GM19240 (cell line): ENCODE results near the gene SH3GLB2.
"Not testable (repeated sequence)": the region's sequence is repeated elsewhere in the genome, so short reads cannot be mapped to it uniquely, and the experiment has no call there.

Experiments used
- DNase-seq: peaks from one replicate; pipeline ENCODE4 v3.0.0; 2011; ENCODE audit warnings: low spot score; ENCODE audit not compliant: insufficient read length

SH3GLB2 gene

GRCh38 chr9:129054163-129054851 is 26.2 kb upstream of the SH3GLB2 start:
- no peak for DNase-seq

GRCh38 chr9:129053020-129053419 is 24.9 kb upstream of the SH3GLB2 start:
- DNase-seq = no peak

- DNase-seq = no peak
These were observed 24.5 kb upstream of the SH3GLB2 start for GRCh38 chr9:129052592-129052991.

GRCh38 chr9:129042016-129042415 is 13.9 kb upstream of the SH3GLB2 start:
- DNase-seq = no peak

- no peak for DNase-seq
These were observed 12.0 kb upstream of the SH3GLB2 start for GRCh38 chr9:129040113-129040643.

GRCh38 chr9:129038109-129038852 is 10.2 kb upstream of the SH3GLB2 start:
- DNase-seq = no peak

DNA sequence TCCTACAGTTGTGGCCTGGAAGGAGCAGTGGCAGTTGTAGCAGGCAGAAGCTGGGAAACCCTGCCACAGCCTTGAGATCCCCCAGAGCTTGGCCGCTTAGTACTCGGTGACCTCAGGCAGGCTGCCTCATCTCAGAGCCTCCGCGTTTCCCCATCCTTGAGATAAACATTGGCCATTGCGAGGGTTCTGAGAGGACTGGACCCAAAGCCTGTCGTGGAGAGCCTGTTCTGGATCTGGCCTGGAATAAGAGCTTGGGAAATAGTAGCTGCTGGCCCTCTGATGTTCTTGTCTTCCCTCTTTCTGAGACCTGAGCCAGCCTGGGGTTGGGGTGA is 9.6 kb upstream of the SH3GLB2 start:
- DNase-seq = no peak

DNA sequence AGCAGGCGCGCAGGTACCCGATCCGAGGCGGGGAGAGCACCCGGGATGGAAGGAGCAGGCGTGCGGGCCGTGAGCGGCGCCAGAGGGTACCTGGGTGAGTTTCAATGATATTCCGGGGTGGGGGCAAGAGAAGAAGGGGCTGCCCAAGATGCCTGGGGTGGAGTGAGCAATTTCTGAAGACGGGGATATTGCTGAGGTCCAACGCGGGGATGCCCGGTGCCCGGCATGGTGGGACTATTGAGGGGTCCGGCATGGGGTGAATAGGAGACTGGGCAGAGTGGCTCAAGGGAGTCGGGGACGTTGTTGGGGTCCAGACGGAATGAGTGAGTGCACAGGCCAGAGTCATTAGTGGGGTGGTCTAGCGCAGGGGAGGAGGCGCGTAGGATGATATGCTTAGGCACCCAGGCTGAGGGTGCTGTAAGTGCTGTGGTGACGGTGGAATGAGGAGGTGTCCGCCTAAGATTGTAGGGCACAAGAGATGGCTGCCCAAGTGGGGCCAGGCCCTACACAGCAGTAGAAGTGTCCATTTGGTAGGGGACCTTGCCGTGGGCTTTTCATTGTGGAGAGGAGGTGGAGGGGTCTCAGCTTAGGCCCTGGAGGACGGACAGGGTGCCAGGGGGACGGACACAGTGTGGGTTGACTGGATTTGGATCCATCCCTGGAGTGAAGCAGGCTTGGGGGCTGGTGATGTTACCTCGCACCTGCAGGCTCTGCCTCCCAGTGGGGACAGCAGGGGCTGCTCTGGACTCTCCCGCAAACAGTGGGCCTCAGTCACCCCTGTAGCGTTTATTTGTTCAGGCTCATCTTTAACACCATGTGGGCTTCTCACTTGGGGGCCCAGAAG is 9.0 kb upstream of the SH3GLB2 start:
- DNase-seq = no peak

DNA sequence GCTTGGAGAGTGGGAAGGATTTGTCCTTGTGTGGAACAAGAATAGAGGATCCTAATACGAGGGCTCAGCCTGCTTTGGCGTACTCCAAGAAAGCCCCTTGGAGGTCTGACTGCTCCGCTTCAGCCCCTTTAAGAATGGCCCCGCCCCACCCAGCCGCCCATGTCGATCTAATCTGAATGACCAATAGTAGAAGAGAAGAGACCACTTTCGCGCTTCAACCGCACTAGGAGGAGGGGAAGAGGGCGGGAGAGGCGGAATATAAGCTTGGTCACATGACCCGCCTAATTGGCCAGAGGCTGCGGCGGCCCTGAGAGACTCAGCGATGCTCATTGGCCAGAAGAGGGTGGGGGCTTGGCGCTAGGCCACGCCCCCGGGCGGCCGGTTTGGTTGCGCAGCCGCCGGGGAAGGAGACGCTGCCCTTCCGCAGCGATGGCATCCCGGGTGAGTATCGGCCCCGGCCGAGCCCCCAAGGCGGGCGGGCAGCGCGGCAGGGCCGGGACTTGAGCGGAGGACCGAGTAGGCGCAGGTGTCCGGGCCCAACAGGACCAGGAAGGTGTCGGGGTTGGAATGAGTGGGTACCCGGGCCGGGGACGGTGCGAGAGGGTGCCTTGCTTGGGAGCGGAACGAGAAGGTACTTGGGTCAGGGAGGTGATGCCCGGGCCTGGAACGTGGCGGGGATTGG is 8.3 kb upstream of the SH3GLB2 start, which contains the start of gene MIGA2:
Gene MIGA2, plus strand, starts transcription at position 386 of the 682 bp plus-strand sequence. CDS start 3,969 bp downstream, outside the sequence.
- peak; percentile 98 for DNase-seq

DNA sequence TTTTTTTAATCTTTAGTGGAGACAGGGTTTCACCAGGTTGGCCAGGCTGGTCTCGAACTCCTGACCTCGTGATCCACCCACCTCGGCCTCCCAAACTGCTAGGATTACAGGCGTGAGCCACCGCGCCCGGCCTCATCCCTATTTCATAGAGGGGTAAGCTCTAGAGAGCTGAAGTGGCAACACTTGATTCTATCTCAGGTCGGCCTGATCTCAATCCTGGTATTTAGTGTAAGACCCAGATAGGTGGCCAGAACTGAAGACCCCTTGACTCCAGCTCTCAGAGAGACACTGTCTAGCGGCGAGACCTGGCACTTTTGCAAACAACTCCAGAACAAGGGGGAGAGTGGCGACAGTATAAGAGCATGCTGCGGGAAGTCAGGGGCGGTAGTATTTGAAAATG is 7.7 kb upstream of the SH3GLB2 start:
- not testable (repeated sequence) for DNase-seq

- no peak for DNase-seq
These were observed 5.1 kb upstream of the SH3GLB2 start for GRCh38 chr9:129033216-129033615.

- no peak for DNase-seq
These were observed 4.5 kb upstream of the SH3GLB2 start for GRCh38 chr9:129032541-129033159.

DNA sequence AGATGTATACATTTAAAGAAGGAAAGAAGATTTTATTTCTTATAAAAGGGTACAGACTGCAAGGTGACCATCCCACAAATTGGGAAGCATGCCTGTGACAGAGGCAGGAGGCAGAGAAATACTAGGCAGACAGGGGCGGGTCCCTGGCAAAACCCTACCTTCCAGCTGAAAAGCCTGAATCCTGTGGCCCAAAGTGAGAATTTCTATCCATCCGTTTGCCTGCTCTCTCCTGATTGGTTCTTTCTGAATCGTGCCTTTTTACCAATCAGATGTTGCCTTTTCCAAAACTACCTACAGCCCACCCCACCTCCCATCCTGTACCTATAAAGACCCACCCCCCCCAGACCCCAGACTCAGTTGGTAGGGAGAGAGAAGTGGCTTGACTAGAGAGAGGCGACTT is 3.4 kb upstream of the SH3GLB2 start:
- no peak for DNase-seq

GRCh38 chr9:129030191-129030590 is 2.1 kb upstream of the SH3GLB2 start:
- no peak for DNase-seq

DNA sequence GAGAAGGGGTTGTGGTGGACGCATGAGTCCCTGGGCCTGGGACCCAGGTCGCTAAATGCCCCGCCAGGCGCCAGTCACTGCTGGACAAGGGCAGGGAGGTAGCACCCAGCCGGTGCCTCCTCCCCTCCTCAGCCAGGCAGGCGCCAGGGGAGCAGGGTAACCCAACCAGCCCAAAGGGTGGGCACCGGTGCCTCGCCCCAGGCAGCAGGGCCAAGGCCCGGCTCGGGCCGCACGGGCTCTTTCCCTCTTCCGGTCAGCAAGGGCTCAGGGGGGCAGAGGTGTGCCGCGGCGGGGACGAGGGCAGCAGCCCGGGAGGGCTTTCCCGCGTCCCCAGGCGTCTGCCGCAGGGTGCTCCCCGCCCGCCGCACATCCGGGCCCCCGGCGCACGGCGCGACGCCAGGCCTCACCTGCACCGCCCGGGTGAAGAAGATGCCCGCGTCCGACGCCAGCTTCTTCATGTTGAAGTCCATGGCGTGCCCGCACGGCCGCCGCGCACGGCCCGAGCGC is 393 bp downstream of the SH3GLB2 start:
- DNase-seq = peak; percentile 40

GRCh38 chr9:129027224-129027684 is 877 bp downstream of the SH3GLB2 start:
- no peak for DNase-seq

DNA sequence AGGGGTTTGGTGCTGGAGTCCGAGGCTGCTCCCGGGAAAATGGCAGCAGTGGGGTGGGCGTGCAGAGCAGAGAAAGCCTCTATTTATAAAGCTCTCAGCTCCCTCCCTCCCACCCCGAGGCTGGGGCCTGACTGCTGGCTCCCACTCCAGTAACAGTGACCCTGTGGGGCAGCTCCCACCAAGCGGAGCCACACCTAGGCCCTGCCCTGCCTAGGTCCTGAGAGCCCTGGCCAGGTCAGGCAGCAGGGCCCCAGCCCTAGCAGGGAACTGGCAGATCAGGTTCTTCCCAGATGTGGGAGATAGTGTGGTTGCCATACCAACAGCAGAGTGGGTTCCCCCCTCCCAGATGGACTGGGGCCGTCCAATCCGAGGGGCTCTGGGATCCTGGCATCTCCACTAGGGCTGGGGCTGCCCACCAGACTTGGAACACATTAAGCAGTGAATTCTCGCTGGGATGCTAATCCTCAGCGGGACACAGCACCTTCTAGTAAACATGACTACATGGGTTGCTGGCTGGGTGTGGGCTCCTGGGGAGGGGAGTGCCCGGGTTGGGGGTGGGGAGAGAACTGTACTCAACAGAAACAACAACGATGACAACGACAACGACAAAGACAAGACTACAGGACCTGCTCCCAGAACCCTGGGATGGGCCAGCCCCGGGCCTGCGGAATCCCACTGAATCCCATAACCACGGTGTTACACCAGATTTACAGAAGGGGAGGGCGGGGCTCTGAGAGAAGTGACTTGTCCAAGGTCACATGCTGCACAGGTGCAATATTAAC is 1.5 kb downstream of the SH3GLB2 start:
- no peak for DNase-seq

DNA sequence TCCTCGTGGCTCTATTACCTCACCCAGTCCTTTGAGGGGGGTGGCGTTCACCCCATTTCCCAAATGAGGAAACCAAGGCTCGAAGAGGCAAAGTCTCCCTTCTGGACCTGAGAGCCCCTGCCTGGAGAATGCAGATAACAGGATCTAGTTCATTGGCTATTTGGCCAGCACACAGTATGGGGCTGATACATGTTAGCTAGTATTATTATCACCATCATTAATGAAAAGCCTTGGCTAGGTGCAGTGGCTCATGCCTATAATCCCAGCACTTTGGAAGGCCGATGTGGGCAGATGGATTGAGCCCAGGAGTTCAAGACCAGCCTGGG is 4.3 kb downstream of the SH3GLB2 start:
- no peak for DNase-seq

- DNase-seq = no peak
These were observed 4.9 kb downstream of the SH3GLB2 start for GRCh38 chr9:129023036-129023907.
